HEK293 (cell line): Measurements from ENCODE around the gene NUP160.
"Not testable (repeated sequence)": the region's sequence is repeated elsewhere in the genome, so short reads cannot be mapped to it uniquely, and the experiment has no call there.

Experiments
- CTCF ChIA-PET: fragments of 350-600 bp; formaldehyde crosslinking; extraction: SDS; loops from one replicate; lab custom pipeline; 2021; ENCODE audit warnings: antibody characterized with exemption; lab: Yijun Ruan, JAX
- POLR2A ChIA-PET: fragments of 300-600 bp; formaldehyde crosslinking; extraction: SDS; loops from one replicate; lab custom pipeline; 2020; ENCODE audit warnings: antibody characterized with exemption, inconsistent platforms; lab: Yijun Ruan, JAX
- H3K27ac ChIP-seq: fragments of 200-500 bp; sonication (Bioruptor generic); 2 replicates; pipeline ENCODE4 v1.5.1; 2014; ENCODE audit warnings: low read depth, low read length, control low read depth, inconsistent platforms; ENCODE audit errors: extremely low read depth
- H3K36me3 ChIP-seq, 2 experiments: fragments of 200-500 bp in 1 of 2; sonication (Bioruptor generic) in 1 of 2; 1 replicate in 1 of 2; 2 replicates in 1 of 2; pipeline ENCODE4 v1.5.1; 2014 to 2017; ENCODE audit warnings: inconsistent platforms in 2 of 2, low read length in 2 of 2; ENCODE audit not compliant: control insufficient read depth in 2 of 2, insufficient read depth in 1 of 2
- H3K4me1 ChIP-seq: fragments of 200-500 bp; sonication (Bioruptor generic); 2 replicates; pipeline ENCODE4 v1.5.1; 2014; ENCODE audit warnings: mild to moderate bottlenecking, low read length, inconsistent platforms; ENCODE audit not compliant: control insufficient read depth, insufficient read depth
- H3K4me3 ChIP-seq: 2 replicates; pipeline ENCODE4 v1.5.1; 2011; ENCODE audit warnings: low read depth, mild to moderate bottlenecking, control low read depth, low read length, moderate library complexity
- H3K9me3 ChIP-seq: fragments of 200-500 bp; sonication (Bioruptor generic); 2 replicates; pipeline ENCODE4 v1.5.1; 2014; ENCODE audit warnings: low read depth, low read length, inconsistent platforms; ENCODE audit not compliant: control insufficient read depth, insufficient read depth
- SETDB1 ChIP-seq: IDR thresholded peaks from one replicate; pipeline ENCODE4 v1.6.1; 2017; ENCODE audit warnings: mild to moderate bottlenecking, low read length, moderate library complexity, mixed read lengths; ENCODE audit not compliant: insufficient read length
- TCF7L2 ChIP-seq: IDR thresholded peaks from 2 replicates; pipeline ENCODE4 v1.6.1; 2011; ENCODE audit warnings: low read depth, mild to moderate bottlenecking, inconsistent platforms, low read length, moderate library complexity, borderline replicate concordance
- TRIM28 ChIP-seq: IDR thresholded peaks from 2 replicates; pipeline ENCODE4 v1.6.1; 2011; ENCODE audit warnings: low read length, control low read depth, borderline replicate concordance
- YY2 ChIP-seq: fragments of 450-650 bp; formaldehyde crosslinking; IDR thresholded peaks from 2 replicates; pipeline ENCODE4 v1.5.1; 2016; ENCODE audit warnings: missing biosample characterization, missing genetic modification characterization
- ZNF239 ChIP-seq: fragments of 450-650 bp; formaldehyde crosslinking; IDR thresholded peaks from 2 replicates; pipeline ENCODE4 v1.5.1; 2016; ENCODE audit warnings: missing biosample characterization, missing genetic modification characterization
- ZNF280D ChIP-seq: fragments of 450-650 bp; formaldehyde crosslinking; IDR thresholded peaks from 2 replicates; pipeline ENCODE4 v1.5.1; 2016; ENCODE audit warnings: missing biosample characterization, missing genetic modification characterization
- ZNF48 ChIP-seq: fragments of 450-650 bp; formaldehyde crosslinking; IDR thresholded peaks from 2 replicates; pipeline ENCODE4 v1.5.1; 2016; ENCODE audit warnings: missing biosample characterization, missing genetic modification characterization
- ZNF510 ChIP-seq: fragments of 450-650 bp; formaldehyde crosslinking; IDR thresholded peaks from 2 replicates; pipeline ENCODE4 v1.5.1; 2018; ENCODE audit warnings: mild to moderate bottlenecking, missing genetic modification characterization, missing biosample characterization; ENCODE audit not compliant: insufficient replicate concordance
- ZNF626 ChIP-seq: fragments of 450-650 bp; sonication (Bioruptor Pico); formaldehyde crosslinking; IDR thresholded peaks from 2 replicates; pipeline ENCODE4 v1.5.1; 2018; ENCODE audit warnings: missing biosample characterization, missing genetic modification characterization, inconsistent platforms
- ZNF785 ChIP-seq: fragments of 450-650 bp; formaldehyde crosslinking; IDR thresholded peaks from 2 replicates; pipeline ENCODE4 v1.5.1; 2016; ENCODE audit warnings: missing biosample characterization, missing genetic modification characterization
- ZNF791 ChIP-seq: fragments of 450-650 bp; formaldehyde crosslinking; IDR thresholded peaks from 2 replicates; pipeline ENCODE4 v1.5.1; 2016; ENCODE audit warnings: missing biosample characterization, missing genetic modification characterization
- ZSCAN23 ChIP-seq: fragments of 450-650 bp; formaldehyde crosslinking; IDR thresholded peaks from 2 replicates; pipeline ENCODE4 v1.5.1; 2016; ENCODE audit warnings: missing biosample characterization, missing genetic modification characterization
- TF ChIP-seq, protein P1 (sequence below): fragments of 450-650 bp; formaldehyde crosslinking; IDR thresholded peaks from 2 replicates; pipeline ENCODE4 v1.5.1; 2016; ENCODE audit warnings: missing biosample characterization, missing genetic modification characterization
- TF ChIP-seq, protein P2 (sequence below): fragments of 450-650 bp; formaldehyde crosslinking; IDR thresholded peaks from 2 replicates; pipeline ENCODE4 v1.5.1; 2016; ENCODE audit warnings: missing biosample characterization, missing genetic modification characterization
- TF ChIP-seq, protein P3 (sequence below): fragments of 450-650 bp; formaldehyde crosslinking; conservative IDR thresholded peaks from 2 replicates; pipeline ENCODE4 v1.5.1; 2016; ENCODE audit warnings: low read depth, missing biosample characterization, missing genetic modification characterization

Gene NUP160

DNA sequence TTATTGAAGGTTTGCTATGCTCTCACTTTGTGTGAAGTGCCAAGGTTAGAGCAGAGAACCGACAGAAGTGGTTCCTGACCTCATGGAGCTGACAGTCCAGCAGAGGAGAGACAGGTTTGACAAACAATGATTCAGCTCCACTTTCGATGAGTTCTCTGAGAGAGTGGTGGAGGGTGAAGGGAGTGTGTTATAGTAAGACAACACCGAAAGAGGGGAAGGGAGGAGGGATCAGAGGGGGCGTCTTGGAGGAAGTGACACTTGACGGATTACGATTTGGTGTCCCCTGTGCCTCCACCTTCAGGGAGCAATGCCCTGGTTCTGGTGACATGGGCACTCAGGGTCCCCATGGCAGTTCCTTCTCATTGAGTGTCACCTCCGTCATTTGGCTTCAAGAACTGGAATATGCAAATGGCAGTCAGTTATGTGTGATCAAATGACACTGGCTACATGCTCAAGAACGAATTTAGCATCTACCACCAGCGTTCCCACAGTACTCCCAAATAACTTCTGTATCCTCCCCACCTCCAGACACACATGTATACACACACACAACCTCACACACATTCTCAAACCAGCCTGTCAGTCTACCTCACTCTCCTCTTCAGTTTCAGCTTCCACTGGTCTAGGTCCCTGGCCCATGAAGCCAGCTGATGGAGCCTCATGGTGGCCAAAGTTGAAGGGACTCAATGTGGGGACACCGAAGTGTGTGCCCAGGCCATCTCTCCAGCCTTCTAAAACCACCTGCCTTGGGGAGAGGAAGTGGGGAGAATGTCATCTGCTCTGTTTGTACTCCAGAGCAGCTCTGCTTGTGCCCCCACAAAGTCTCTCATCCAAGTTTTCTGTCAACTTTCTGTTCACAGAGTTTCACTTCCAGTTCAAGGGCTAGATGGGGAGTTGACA is 31.4 kb upstream of the NUP160 start:
- TF ChIP-seq ZNF785 (no peak), ZNF791 (tag by site-specific recombination) (no peak), YY2 (tag by site-specific recombination) (no peak), TCF7L2 (no peak), SETDB1 (no peak), ZNF239 (tag by site-specific recombination) (no peak), ZSCAN23 (tag by site-specific recombination) (no peak), ZNF48 (tag by site-specific recombination) (no peak)
- TF ChIP-seq, protein P1, sequence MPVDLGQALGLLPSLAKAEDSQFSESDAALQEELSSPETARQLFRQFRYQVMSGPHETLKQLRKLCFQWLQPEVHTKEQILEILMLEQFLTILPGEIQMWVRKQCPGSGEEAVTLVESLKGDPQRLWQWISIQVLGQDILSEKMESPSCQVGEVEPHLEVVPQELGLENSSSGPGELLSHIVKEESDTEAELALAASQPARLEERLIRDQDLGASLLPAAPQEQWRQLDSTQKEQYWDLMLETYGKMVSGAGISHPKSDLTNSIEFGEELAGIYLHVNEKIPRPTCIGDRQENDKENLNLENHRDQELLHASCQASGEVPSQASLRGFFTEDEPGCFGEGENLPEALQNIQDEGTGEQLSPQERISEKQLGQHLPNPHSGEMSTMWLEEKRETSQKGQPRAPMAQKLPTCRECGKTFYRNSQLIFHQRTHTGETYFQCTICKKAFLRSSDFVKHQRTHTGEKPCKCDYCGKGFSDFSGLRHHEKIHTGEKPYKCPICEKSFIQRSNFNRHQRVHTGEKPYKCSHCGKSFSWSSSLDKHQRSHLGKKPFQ (tag by site-specific recombination): no peak
- TF ChIP-seq, protein P2, sequence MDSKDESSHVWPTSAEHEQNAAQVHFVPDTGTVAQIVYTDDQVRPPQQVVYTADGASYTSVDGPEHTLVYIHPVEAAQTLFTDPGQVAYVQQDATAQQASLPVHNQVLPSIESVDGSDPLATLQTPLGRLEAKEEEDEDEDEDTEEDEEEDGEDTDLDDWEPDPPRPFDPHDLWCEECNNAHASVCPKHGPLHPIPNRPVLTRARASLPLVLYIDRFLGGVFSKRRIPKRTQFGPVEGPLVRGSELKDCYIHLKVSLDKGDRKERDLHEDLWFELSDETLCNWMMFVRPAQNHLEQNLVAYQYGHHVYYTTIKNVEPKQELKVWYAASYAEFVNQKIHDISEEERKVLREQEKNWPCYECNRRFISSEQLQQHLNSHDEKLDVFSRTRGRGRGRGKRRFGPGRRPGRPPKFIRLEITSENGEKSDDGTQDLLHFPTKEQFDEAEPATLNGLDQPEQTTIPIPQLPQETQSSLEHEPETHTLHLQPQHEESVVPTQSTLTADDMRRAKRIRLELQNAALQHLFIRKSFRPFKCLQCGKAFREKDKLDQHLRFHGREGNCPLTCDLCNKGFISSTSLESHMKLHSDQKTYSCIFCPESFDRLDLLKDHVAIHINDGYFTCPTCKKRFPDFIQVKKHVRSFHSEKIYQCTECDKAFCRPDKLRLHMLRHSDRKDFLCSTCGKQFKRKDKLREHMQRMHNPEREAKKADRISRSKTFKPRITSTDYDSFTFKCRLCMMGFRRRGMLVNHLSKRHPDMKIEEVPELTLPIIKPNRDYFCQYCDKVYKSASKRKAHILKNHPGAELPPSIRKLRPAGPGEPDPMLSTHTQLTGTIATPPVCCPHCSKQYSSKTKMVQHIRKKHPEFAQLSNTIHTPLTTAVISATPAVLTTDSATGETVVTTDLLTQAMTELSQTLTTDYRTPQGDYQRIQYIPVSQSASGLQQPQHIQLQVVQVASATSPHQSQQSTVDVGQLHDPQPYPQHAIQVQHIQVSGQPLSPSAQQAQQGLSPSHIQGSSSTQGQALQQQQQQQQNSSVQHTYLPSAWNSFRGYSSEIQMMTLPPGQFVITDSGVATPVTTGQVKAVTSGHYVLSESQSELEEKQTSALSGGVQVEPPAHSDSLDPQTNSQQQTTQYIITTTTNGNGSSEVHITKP (tag by site-specific recombination): no peak
- TF ChIP-seq, protein P3, sequence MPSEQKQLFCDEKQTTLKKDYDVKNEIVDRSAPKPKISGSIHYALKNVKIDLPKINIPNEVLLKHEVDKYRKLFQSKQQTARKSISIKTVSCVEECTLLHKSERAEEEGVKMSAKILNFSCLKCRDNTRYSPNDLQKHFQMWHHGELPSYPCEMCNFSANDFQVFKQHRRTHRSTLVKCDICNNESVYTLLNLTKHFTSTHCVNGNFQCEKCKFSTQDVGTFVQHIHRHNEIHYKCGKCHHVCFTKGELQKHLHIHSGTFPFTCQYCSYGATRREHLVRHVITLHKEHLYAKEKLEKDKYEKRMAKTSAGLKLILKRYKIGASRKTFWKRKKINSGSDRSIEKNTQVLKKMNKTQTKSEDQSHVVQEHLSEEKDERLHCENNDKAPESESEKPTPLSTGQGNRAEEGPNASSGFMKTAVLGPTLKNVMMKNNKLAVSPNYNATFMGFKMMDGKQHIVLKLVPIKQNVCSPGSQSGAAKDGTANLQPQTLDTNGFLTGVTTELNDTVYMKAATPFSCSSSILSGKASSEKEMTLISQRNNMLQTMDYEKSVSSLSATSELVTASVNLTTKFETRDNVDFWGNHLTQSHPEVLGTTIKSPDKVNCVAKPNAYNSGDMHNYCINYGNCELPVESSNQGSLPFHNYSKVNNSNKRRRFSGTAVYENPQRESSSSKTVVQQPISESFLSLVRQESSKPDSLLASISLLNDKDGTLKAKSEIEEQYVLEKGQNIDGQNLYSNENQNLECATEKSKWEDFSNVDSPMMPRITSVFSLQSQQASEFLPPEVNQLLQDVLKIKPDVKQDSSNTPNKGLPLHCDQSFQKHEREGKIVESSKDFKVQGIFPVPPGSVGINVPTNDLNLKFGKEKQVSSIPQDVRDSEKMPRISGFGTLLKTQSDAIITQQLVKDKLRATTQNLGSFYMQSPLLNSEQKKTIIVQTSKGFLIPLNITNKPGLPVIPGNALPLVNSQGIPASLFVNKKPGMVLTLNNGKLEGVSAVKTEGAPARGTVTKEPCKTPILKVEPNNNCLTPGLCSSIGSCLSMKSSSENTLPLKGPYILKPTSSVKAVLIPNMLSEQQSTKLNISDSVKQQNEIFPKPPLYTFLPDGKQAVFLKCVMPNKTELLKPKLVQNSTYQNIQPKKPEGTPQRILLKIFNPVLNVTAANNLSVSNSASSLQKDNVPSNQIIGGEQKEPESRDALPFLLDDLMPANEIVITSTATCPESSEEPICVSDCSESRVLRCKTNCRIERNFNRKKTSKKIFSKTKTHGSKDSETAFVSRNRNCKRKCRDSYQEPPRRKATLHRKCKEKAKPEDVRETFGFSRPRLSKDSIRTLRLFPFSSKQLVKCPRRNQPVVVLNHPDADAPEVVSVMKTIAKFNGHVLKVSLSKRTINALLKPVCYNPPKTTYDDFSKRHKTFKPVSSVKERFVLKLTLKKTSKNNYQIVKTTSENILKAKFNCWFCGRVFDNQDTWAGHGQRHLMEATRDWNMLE (tag by site-specific recombination): no peak
- no peak overlapping the region for H3K4me3 ChIP-seq
- no peaks in the 10 kb centered on the region for H3K9me3 ChIP-seq
- ChIA-PET POLR2A (interaction anchor here (0.7 kb wide), 1 partner anchor 28 kb away, joined by 5 read pairs; no protein-coding TSS in a partner anchor), CTCF (interaction anchor here (0.6 kb wide), 1 partner anchor 84 kb away, joined by 10 read pairs; no protein-coding TSS in a partner anchor)
- no peaks in the 10 kb centered on the region for H3K4me1 ChIP-seq
- H3K27ac ChIP-seq: no peak overlapping the region
- no peaks in the 10 kb centered on the region for H3K36me3 ChIP-seq

DNA sequence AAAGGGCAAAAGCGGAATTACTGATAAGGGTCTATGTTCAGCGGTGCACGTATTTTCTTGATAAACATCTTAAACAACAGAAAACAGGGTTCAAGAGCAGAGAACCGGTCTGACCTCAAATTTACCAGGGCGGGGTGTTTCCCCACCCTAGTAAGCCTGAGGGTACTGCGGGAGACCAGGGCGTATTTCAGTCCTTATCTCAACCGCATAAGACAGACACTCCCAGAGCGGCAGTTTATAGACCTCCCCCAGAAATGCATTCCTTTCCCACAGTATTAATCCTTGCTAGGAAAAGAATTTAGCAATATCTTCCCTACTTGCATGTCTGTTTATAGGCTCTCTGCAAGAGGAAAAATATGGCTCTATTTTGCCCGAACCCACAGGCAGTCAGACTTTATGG is 27.7 kb upstream of the NUP160 start:
- H3K27ac ChIP-seq, H3K4me1 ChIP-seq, H3K9me3 ChIP-seq, CTCF ChIA-PET, POLR2A ChIA-PET, H3K36me3 ChIP-seq, H3K4me3 ChIP-seq: not testable (repeated sequence)
- peak; percentile 28; the same call in 1 of the 2 replicates for TF ChIP-seq TRIM28
- TF ChIP-seq SETDB1: peak; percentile 91
- peak; percentile 33 for TF ChIP-seq ZNF510 (tag by site-specific recombination)
- TF ChIP-seq ZNF280D (tag by site-specific recombination): 0 out of 2 replicates have a peak, but pooled peaks have one; percentile 57
- TF ChIP-seq ZNF626 (tag by site-specific recombination): peak; percentile 83; the same call in 1 of the 2 replicates
